HG02678 (cell line): ENCODE measurements around the gene RALY.
"Not testable (repeated sequence)": the region's sequence is repeated elsewhere in the genome, so short reads cannot be mapped to it uniquely, and the experiment has no call there.

Source experiments
- ATAC-seq: cut with Tn5 transposase; IDR thresholded peaks from one replicate; pipeline ENCODE4 v1.9.1; 2021; ENCODE audit warnings: mild to moderate bottlenecking, moderate library complexity; ENCODE audit not compliant: unreplicated experiment

RALY gene

DNA sequence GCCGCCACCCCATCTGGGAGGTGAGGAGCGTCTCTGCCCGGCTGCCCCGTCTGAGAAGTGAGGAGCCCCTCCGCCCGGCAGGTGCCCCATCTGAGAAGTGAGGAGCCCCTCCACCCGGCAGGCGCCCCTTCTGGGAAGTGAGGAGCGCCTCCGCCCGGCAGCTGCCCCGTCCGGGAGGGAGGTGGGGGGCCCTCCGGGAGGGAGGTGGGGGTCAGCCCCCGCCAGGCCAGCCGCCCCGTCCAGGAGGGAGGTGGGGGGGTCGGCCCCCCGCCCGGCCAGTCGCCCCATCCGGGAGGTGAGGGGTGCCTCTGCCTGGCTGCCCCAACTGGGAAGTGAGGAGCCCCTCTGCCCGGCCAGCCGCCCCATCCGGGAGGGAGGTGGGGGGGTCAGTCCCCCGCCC, 138.8 kb downstream of the RALY start:
- not testable (repeated sequence) for ATAC-seq

DNA sequence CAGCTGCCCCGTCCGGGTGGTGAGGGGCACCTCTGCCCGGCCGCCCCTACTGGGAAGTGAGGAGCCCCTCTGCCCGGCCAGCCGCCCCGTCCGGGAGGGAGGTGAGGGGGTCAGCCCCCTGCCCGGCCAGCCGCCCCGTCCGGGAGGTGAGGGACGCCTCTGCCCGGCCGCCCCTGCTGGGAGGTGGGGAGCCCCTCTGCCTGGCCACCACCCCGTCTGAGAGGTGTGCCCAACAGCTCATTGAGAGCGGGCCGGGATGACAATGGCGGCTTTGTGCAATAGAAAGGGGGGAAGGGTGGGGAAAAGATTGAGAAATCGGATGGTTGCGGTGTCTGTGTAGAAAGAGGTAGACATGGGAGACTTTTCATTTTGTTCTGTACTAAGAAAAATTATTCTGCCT, 139.2 kb downstream of the RALY start:
- ATAC-seq = not testable (repeated sequence)

DNA sequence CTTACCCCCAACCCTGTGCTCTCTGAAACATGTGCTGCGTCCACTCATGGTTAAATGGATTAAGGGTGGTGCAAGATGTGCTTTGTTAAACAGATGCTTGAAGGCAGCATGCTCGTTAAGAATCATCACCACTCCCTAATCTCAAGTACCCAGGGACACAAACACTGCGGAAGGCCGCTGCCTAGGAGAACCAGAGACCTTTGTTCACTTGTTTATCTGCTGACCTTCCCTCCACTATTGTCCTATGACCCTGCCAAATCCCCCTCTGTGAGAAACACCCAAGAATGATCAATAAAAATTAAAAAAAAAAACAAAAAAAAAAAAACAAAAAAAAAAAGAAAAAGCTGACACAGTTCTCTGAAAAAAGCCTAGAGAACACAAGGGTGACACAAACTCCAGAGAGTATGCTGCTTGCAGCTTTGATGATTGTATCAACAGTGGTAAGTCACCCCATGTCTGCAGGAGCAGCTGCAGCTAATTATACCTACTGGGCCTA, 139.7 kb downstream of the RALY start:
- ATAC-seq = not testable (repeated sequence)
